ENCODE data around the gene ZNF516. TPM values are rescaled to one million over a fixed set of nuclear protein-coding genes. Genes with fewer than 3 reads are reported as not detected.
A peak's percentile ranks its signal among the peaks of the same experiment; 100 is the strongest.

The ZNF516 gene
- total and polyA plus RNA-seq, 10 of the 15 experiments (the other 5 are each of a cell fraction or from before 2014, with no cell fraction given), result 2.0 to 32.0 (median 8.3) TPM

GRCh38 chr18:76464281-76465259 lies 30.5 kb downstream of the ZNF516 start:
- intact Hi-C loops (cut with micrococcal nuclease; ENCODE audit: unreplicated experiment), result no loop called here
- H3K79me2 ChIP-seq (ENCODE audit: control insufficient read depth, insufficient read depth, low read length), result peaks cover 60% of the 10 kb centered on the region
- TF ChIP-seq MXI1 (IDR thresholded peaks at IDR 0.05; ENCODE audit: low read depth, low read length), result no peak
- no peak for TF ChIP-seq ZNF274 (IDR thresholded peaks at IDR 0.05; ENCODE audit: insufficient read depth, insufficient read length)
- TF ChIP-seq POLR2AphosphoS2 (IDR thresholded peaks at IDR 0.05; ENCODE audit: low read depth, low read length), result no peak
- TF ChIP-seq RFX5 (IDR thresholded peaks at IDR 0.05; ENCODE audit: low read depth, low read length), result no peak
- no peak for TF ChIP-seq YY1 (IDR thresholded peaks at IDR 0.05; ENCODE audit: low read depth, low read length)
- TF ChIP-seq NFXL1 (IDR thresholded peaks at IDR 0.05; ENCODE audit: borderline replicate concordance), result no peak
- TF ChIP-seq MTA3 (IDR thresholded peaks at IDR 0.05; ENCODE audit: borderline replicate concordance, low read length), result no peak
- no peak for TF ChIP-seq TCF12 (IDR thresholded peaks at IDR 0.05; ENCODE audit: low read depth, low read length)
- TF ChIP-seq TCF3 (IDR thresholded peaks at IDR 0.05; ENCODE audit: borderline replicate concordance, insufficient read depth, low read depth, low read length), result no peak
- ATAC-seq (peak; percentile 40; the same call in 2 of the 3 replicates), FAIRE-seq (no peak), DNase-seq (ENCODE audit: low read depth, low spot score) (no peak)
- H3K27me3 ChIP-seq (replicated peaks in 1 of 2; ENCODE audit: control insufficient read depth in 2 of 2, insufficient read depth in 2 of 2, low read length in 1 of 2), result no peaks in the 10 kb centered on the region
- SMC1A ChIA-PET (ENCODE audit: uncharacterized antibody, unreplicated experiment), result interaction anchor here (0.7 to 2.3 kb wide), 2 partner anchors 9 to 12 kb away, joined by 3 to 10 read pairs; no protein-coding TSS in a partner anchor
- no peaks in the 10 kb centered on the region for H3K9me3 ChIP-seq (replicated peaks; ENCODE audit: control insufficient read depth, insufficient read depth, low read length)
- CTCF ChIA-PET, result interaction anchor here (1.2 kb wide), 1 partner anchor 10 kb away, joined by 4 read pairs; no protein-coding TSS in a partner anchor
- H3K4me3 ChIP-seq, result no peak overlapping the region
- POLR2A ChIA-PET, result interaction anchor here (0.7 kb wide), 1 partner anchor 33 kb away, joined by 3 read pairs; no protein-coding TSS in a partner anchor
- 68% methylated on average over 19 of the region's 19 CpGs for WGBS (ENCODE audit: insufficient coverage, insufficient replicate concordance, low lambda C conversion rate, missing lambda C conversion rate)
- no peak overlapping the region for H3K4me2 ChIP-seq (ENCODE audit: control insufficient read depth, insufficient read depth)
- H3K36me3 ChIP-seq (ENCODE audit: control insufficient read depth in 2 of 2, insufficient read depth in 2 of 2, low read length in 1 of 2), result peaks cover 0 to 4% of the 10 kb centered on the region in 2 experiments; a peak in 3 of 4 replicates
- BruUV-seq (replicated peaks), result no TSS peak
- in situ Hi-C loops (cut with MboI), result no loop called here
- H3K9ac ChIP-seq (ENCODE audit: control insufficient read depth, insufficient read depth, low read length), result no peak overlapping the region
- H3K4me1 ChIP-seq (ENCODE audit: control insufficient read depth, insufficient read depth, low read length), result peaks cover 13% of the 10 kb centered on the region
- peaks cover 3% of the 10 kb centered on the region; the same call in 1 of the 2 replicates for H4K20me1 ChIP-seq (ENCODE audit: control insufficient read depth, insufficient read depth)
- H2AFZ ChIP-seq (ENCODE audit: control insufficient read depth, low read depth, low read length), result no peak overlapping the region
- H3K27ac ChIP-seq (ENCODE audit: control insufficient read depth, insufficient read depth), result no peak overlapping the region
- RAD21 ChIA-PET (ENCODE audit: unreplicated experiment), result no interaction called here

Measured in GM12878 (cell line).